GM23248 (cell line): ENCODE results near the gene TRMU. TPM values are rescaled to one million over a fixed set of nuclear protein-coding genes. Genes with fewer than 3 reads are reported as not detected.

Experiments
- DNase-seq: peaks from one replicate; pipeline ENCODE4 v3.0.0-alpha.2; 2015
- H2AFZ ChIP-seq: fragments of 200-600 bp; sonication (generic); 2 replicates; pipeline ENCODE4 v1.6.1; 2016; ENCODE audit warnings: antibody characterized with exemption
- H3F3A ChIP-seq: fragments of 200-600 bp; sonication (generic); 2 replicates; pipeline ENCODE4 v1.6.1; 2016; ENCODE audit warnings: mild to moderate bottlenecking, antibody characterized with exemption, mixed run types; ENCODE audit not compliant: insufficient read depth
- H3K27ac ChIP-seq: fragments of 200-600 bp; sonication (generic); 2 replicates; pipeline ENCODE4 v1.5.1; 2016; ENCODE audit warnings: mild to moderate bottlenecking
- H3K27me3 ChIP-seq: fragments of 200-600 bp; sonication (generic); replicated peaks from 2 replicates; pipeline ENCODE4 v1.6.1; 2016; ENCODE audit warnings: mild to moderate bottlenecking; ENCODE audit not compliant: insufficient read depth
- H3K36me3 ChIP-seq: fragments of 200-600 bp; sonication (generic); 2 replicates; pipeline ENCODE4 v1.6.1; 2016; ENCODE audit warnings: low read depth, mild to moderate bottlenecking
- H3K4me1 ChIP-seq: fragments of 200-600 bp; sonication (generic); 2 replicates; pipeline ENCODE4 v1.6.1; 2016; ENCODE audit warnings: mild to moderate bottlenecking; ENCODE audit not compliant: insufficient read depth
- H3K4me2 ChIP-seq: fragments of 200-600 bp; sonication (generic); one replicate; pipeline ENCODE4 v1.6.1; 2016; ENCODE audit warnings: mild to moderate bottlenecking; ENCODE audit not compliant: unreplicated experiment
- H3K4me3 ChIP-seq: fragments of 200-600 bp; sonication (generic); 2 replicates; pipeline ENCODE4 v1.5.1; 2016; ENCODE audit warnings: mild to moderate bottlenecking
- H3K79me2 ChIP-seq: fragments of 200-600 bp; sonication (generic); 2 replicates; pipeline ENCODE4 v1.6.1; 2016; ENCODE audit warnings: mild to moderate bottlenecking; ENCODE audit not compliant: insufficient read depth
- H3K9ac ChIP-seq: fragments of 200-600 bp; sonication (generic); 2 replicates; pipeline ENCODE4 v1.6.1; 2016; ENCODE audit warnings: mild to moderate bottlenecking
- H3K9me2 ChIP-seq: fragments of 200-600 bp; sonication (generic); 2 replicates; pipeline ENCODE4 v1.6.1; 2016; ENCODE audit warnings: mixed run types, mild to moderate bottlenecking, moderate library complexity; ENCODE audit not compliant: insufficient read depth
- H3K9me3 ChIP-seq: fragments of 200-600 bp; sonication (generic); one replicate; pipeline ENCODE4 v1.6.1; 2017; ENCODE audit warnings: low read depth
- H4K20me1 ChIP-seq: fragments of 200-600 bp; sonication (generic); 2 replicates; pipeline ENCODE4 v1.6.0; 2016; ENCODE audit not compliant: insufficient read depth
- EZH2 ChIP-seq: fragments of 200-600 bp; sonication (generic); IDR thresholded peaks from 2 replicates; pipeline ENCODE4 v1.6.1; 2018; ENCODE audit warnings: antibody characterized with exemption, mild to moderate bottlenecking; ENCODE audit not compliant: insufficient read depth, poor library complexity, severe bottlenecking
- EZH2phosphoT487 ChIP-seq: fragments of 200-600 bp; sonication (generic); IDR thresholded peaks from 2 replicates; pipeline ENCODE4 v1.6.1; 2018; ENCODE audit warnings: antibody characterized with exemption, moderate library complexity, mild to moderate bottlenecking, low read depth; ENCODE audit not compliant: insufficient read depth
- WGBS, 2 experiments: methylation state at CpG; one replicate each; pipeline ENCODE4 v1.1.6; 2015 to 2017; ENCODE audit warnings: low lambda C conversion rate in 2 of 2, low coverage in 1 of 2; ENCODE audit errors: missing lambda C conversion rate in 2 of 2; 5-methylcytosine and 5-hydroxymethylcytosine counted together
- in situ Hi-C: fragments of 300-500 bp; cut with MboI; formaldehyde crosslinking; loops from 2 replicates; pipeline ENCODE4 v1.15.0; 2020
- polyA plus RNA-seq: library from polyadenylated mRNA; unstranded; fragments of >200 nt; fragmentation: Nextera tagmentation; extraction: Ambion mirVana; gene quantifications from 2 replicates; pipeline ENCODE4 v1.2.1, GENCODE V29; 2016
- total RNA-seq: library from RNA; depleted of rRNA; stranded (reverse); fragments of >200 nt; shearing (Covaris generic); gene quantifications from 2 replicates; pipeline ENCODE4 v1.2.3, GENCODE V29; 2014

The TRMU gene
- total and polyA plus RNA-seq, 2 experiments from 2014 or later: 27.0 to 38.4 TPM

DNA sequence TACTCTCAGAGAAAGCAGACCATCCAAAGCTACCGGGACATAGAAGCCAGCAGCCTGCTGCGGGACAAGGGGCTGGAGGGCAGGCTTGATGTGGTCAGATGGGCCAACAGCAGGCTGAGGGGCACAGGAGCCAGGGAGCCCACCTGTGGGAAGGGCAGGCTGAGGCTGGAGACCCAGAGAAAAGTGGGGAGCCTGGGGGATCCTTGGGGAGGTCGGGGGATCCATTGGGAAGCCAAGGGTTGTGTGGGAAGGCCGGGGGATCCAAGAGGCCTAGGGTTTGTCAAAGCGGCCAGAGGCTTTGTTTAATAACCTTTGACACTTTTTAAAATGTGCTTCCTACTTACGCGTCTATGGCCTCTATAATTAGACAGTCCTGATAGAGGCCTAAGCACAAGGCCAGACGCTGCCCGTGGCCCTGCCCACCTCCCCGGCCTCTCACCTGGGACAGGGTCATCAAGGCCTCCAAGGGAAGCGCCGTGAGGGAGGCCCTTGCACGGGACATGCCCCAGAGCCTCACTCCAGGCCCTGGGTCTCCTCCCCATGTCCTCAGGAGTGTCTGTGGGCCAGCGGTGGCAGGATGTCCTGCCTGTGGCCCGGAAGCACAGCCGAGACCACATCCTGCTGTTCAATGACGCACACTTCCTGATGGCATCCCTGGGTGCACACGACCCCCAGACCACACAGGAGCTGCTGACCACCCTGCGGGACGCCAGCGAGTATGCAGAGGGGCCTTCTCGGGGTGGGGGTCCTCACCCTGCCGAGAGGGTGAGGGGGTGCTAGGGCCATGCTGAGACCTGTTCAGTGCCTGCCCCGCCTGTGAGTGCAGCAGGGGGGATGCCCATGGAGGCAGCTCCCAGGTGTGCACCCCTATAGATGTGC is 47.4 kb upstream of the TRMU start:
- H2AFZ ChIP-seq: no peak overlapping the region
- peaks cover 22% of the 10 kb centered on the region; the same call in 1 of the 2 replicates for H3K36me3 ChIP-seq
- WGBS, 2 experiments: 97 to 98% methylated on average over 21 to 24 of the region's 24 CpGs

DNA sequence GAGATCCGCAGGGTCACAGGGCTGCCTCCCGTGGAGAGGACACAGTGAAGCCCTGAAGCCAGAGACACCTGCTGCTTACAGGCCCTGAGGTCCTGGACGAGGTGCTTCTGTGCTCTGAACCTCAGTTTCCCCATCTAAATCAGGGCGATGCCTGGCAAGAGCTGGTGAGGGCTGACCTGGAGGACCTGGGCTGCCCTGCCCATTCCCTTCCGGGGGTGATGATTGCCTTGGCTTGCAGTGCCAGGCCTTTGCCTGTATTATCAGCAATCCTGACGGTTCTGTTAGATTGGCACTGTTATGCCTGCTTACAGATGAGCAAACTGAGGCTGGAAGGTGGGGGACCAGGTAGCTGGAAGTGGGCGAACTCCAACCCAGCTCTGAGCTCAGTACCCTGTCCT is 46.7 kb upstream of the TRMU start:
- Histone ChIP-seq H3K36me3 (peaks cover 21% of the 10 kb centered on the region; the same call in 1 of the 2 replicates), H2AFZ (no peak overlapping the region), H3K4me3 (no peak overlapping the region), H3K27me3 (no peaks in the 10 kb centered on the region), H3K9me3 (no peaks in the 10 kb centered on the region), H3K9me2 (no peaks in the 10 kb centered on the region), H3K4me1 (0 out of 2 replicates have a peak, but pooled peaks cover 2% of the 10 kb centered on the region), H3K27ac (no peak overlapping the region), H4K20me1 (no peaks in the 10 kb centered on the region), H3K4me2 (no peak overlapping the region), H3F3A (peaks cover 2% of the 10 kb centered on the region; the same call in 1 of the 2 replicates), H3K79me2 (no peaks in the 10 kb centered on the region), H3K9ac (no peak overlapping the region)
- TF ChIP-seq EZH2phosphoT487 (no peak), EZH2 (no peak)
- no peak for DNase-seq
- 89% methylated on average over 7 of the region's 7 CpGs for WGBS, 2 experiments
- in situ Hi-C loops: no loop called here

More for the DNA sequence above, 47.4 kb upstream of the TRMU start:
- no peaks in the 10 kb centered on the region for H3F3A ChIP-seq
- no peak overlapping the region for H3K4me2 ChIP-seq
- no peaks in the 10 kb centered on the region for H3K4me1 ChIP-seq
- H3K4me3 ChIP-seq: no peak overlapping the region
- no peak for DNase-seq
- H3K27ac ChIP-seq: no peak overlapping the region
- no peak overlapping the region for H3K9ac ChIP-seq
- no peaks in the 10 kb centered on the region for H3K79me2 ChIP-seq
- H3K27me3 ChIP-seq: no peaks in the 10 kb centered on the region
- in situ Hi-C loops: no loop called here
- TF ChIP-seq EZH2 (no peak), EZH2phosphoT487 (no peak)
- H3K9me3 ChIP-seq: no peaks in the 10 kb centered on the region
- no peaks in the 10 kb centered on the region for H3K9me2 ChIP-seq
- H4K20me1 ChIP-seq: no peaks in the 10 kb centered on the region

DNA sequence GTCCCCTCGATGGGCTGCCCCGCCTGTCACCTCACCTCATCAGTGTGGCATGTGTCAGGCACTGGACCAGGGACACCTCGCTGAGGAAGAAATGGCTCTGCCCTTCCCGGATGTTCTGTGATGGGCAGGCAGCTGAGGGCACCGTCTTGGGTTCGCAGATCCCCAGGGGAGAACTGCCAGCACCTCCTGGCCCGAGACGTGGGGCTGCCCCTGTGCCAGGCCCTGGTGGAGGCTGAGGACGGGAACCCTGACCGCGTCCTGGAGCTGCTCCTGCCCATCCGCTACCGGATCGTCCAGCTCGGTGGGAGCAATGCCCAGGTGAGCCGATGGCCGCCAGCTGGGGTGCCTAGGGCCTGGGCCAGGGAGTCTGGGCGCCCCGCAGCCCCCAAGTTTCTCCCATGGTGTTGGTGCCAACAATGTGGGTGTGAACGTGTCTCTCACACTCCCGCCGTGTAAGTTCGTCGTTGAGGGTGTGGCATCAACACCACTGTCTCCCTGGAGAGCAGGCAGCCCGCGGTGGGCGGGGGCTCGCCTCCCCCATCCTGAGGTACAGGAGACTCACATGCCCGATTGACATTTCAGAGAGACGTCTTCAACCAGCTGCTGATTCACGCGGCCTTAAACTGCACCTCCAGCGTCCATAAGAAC is 46.1 kb upstream of the TRMU start:
- Histone ChIP-seq H3K4me1 (0 out of 2 replicates have a peak, but pooled peaks cover 4% of the 10 kb centered on the region), H3F3A (peaks cover 5% of the 10 kb centered on the region; the same call in 1 of the 2 replicates), H3K79me2 (no peaks in the 10 kb centered on the region), H3K36me3 (peaks cover 15% of the 10 kb centered on the region; the same call in 1 of the 2 replicates), H3K27me3 (no peaks in the 10 kb centered on the region), H3K27ac (no peak overlapping the region), H3K9me3 (no peaks in the 10 kb centered on the region), H3K4me2 (no peak overlapping the region), H4K20me1 (no peaks in the 10 kb centered on the region), H3K9ac (no peak overlapping the region), H3K9me2 (no peaks in the 10 kb centered on the region), H3K4me3 (no peak overlapping the region), H2AFZ (no peak overlapping the region)
- 89 to 90% methylated on average over 29 to 33 of the region's 33 CpGs for WGBS, 2 experiments
- in situ Hi-C loops: no loop called here
- no peak for DNase-seq
- no peak for TF ChIP-seq EZH2phosphoT487
- no peak for TF ChIP-seq EZH2

DNA sequence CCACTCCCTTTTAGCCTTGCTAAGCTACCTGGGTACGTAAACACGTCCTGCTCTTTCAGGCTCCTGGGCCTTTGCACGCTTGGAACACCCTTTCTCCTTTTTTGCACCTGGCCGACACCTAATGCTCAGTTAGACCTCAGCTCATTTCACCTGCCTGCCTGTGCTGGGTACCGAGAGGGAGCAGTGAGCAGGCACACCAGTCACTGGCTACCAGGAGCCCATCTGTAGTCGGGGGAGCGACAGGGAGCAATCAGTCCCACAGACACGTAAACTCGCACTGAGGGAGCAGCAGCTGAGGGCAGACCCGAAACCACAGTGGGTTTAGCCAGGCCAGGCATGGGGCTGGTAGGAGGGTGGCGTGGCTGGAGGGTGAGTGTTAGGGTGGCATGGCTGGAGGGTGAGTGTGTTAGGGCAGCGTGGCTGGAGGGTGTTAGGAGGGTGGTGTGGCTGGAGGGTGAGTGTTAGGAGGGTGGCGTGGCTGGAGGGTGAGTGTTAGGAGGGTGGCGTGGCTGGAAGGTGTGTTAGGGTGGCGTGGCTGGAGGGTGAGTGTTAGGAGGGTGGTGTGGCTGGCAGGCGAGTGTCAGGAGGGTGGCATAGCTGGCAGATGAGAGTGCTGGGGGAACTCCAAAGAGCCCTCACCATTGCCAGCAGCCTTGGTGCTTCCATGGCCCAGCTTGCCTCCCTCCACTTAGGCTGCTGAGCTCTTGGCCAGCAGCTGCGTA is 45.2 kb upstream of the TRMU start:
- no peak overlapping the region for H3K27ac ChIP-seq
- TF ChIP-seq EZH2 (no peak), EZH2phosphoT487 (no peak)
- no peak overlapping the region for H2AFZ ChIP-seq
- H3K9ac ChIP-seq: no peak overlapping the region
- H3K4me2 ChIP-seq: no peak overlapping the region
- H3K4me1 ChIP-seq: 0 out of 2 replicates have a peak, but pooled peaks cover 4% of the 10 kb centered on the region
- no peaks in the 10 kb centered on the region for H3K9me2 ChIP-seq
- in situ Hi-C loops: no loop called here
- no peak for DNase-seq
- H3K27me3 ChIP-seq: no peaks in the 10 kb centered on the region
- H3F3A ChIP-seq: peaks cover 11% of the 10 kb centered on the region; the same call in 1 of the 2 replicates
- no peaks in the 10 kb centered on the region for H3K9me3 ChIP-seq
- H3K79me2 ChIP-seq: no peaks in the 10 kb centered on the region
- WGBS, 2 experiments: 97 to 99% methylated on average over 14 to 17 of the region's 17 CpGs
- H3K4me3 ChIP-seq: no peak overlapping the region
- H3K36me3 ChIP-seq: peaks cover 12% of the 10 kb centered on the region; the same call in 1 of the 2 replicates
- no peaks in the 10 kb centered on the region for H4K20me1 ChIP-seq
